ENCODE results near the gene SERF2. TPM values are rescaled to one million over a fixed set of nuclear protein-coding genes. Genes with fewer than 3 reads are reported as not detected.

SERF2 gene
- total RNA-seq, 1 experiment from 2014 or later: 1,303 TPM

- peaks cover 14% of the 10 kb centered on the region for H3K4me1 ChIP-seq (ENCODE audit: control insufficient read depth, insufficient read depth, low read length)
- H3K36me3 ChIP-seq (ENCODE audit: control insufficient read depth, insufficient read depth, low read length): peaks cover 3% of the 10 kb centered on the region
- intact Hi-C loops (cut with micrococcal nuclease; ENCODE audit: unreplicated experiment) (no loop called here), in situ Hi-C loops (cut with HindIII; ENCODE audit: low pct_unique_long_range_greater_than_20kb, low sequenced_read_pairs) (no loop called here)
- TF ChIP-seq POLR2AphosphoS5 (IDR thresholded peaks at IDR 0.05; ENCODE audit: low read depth, low read length) (no peak), CTCF (IDR thresholded peaks at IDR 0.05) (no peak), TCF7L2 (IDR thresholded peaks at IDR 0.05; ENCODE audit: low read depth, low read length) (no peak), REST (IDR thresholded peaks at IDR 0.05; ENCODE audit: insufficient read depth in 1 of 2, low read depth in 2 of 2, low read length in 1 of 2) (no peak), SIN3A (IDR thresholded peaks at IDR 0.05; ENCODE audit: borderline replicate concordance, insufficient read depth, low read depth, low read length) (no peak)
- POLR2A ChIA-PET: no interaction called here
- DNase-seq (ENCODE audit: low read depth, low spot score) (no peak), ATAC-seq (no peak)
- peak overlapping the region in 1 of 2 experiments; percentile 83; a peak in 2 of 4 replicates for H3K4me3 ChIP-seq (ENCODE audit: low read depth in 2 of 2, low read length in 2 of 2)
- CTCF ChIA-PET: no interaction called here
- no TSS peak for BruUV-seq (replicated peaks)
- no peaks in the 10 kb centered on the region for H3K9me3 ChIP-seq (ENCODE audit: control insufficient read depth, insufficient read depth, low read depth, low read length)
- peak overlapping the region; percentile 94 for H3K27ac ChIP-seq (ENCODE audit: low read length)
- H3K27me3 ChIP-seq (ENCODE audit: control insufficient read depth, insufficient read depth, low read length): no peaks in the 10 kb centered on the region
Observed at GRCh38 chr15:43826029-43826507, 33.9 kb downstream of the SERF2 start.

- ATAC-seq (peak; percentile 93), DNase-seq (ENCODE audit: low read depth, low spot score) (no peak)
- no peaks in the 10 kb centered on the region for H3K9me3 ChIP-seq (ENCODE audit: control insufficient read depth, insufficient read depth, low read depth, low read length)
- H3K27me3 ChIP-seq (ENCODE audit: control insufficient read depth, insufficient read depth, low read length): no peaks in the 10 kb centered on the region
- H3K36me3 ChIP-seq (ENCODE audit: control insufficient read depth, insufficient read depth, low read length): peaks cover 3% of the 10 kb centered on the region
- ChIA-PET POLR2A (interaction anchor here (0.6 kb wide), 1 partner anchor 17 kb away, joined by 6 read pairs; no protein-coding TSS in a partner anchor), CTCF (no interaction called here)
- H3K4me1 ChIP-seq (ENCODE audit: control insufficient read depth, insufficient read depth, low read length): peaks cover 14% of the 10 kb centered on the region
- in situ Hi-C loops (cut with HindIII; ENCODE audit: low pct_unique_long_range_greater_than_20kb, low sequenced_read_pairs): no loop called here
- no TSS peak for BruUV-seq (replicated peaks)
- intact Hi-C loops (cut with micrococcal nuclease; ENCODE audit: unreplicated experiment): no loop called here
- peak within 1 kb of the TSS; percentile 65 to 83 for H3K4me3 ChIP-seq (ENCODE audit: low read depth in 2 of 2, low read length in 2 of 2)
- TF ChIP-seq POLR2AphosphoS5 (IDR thresholded peaks at IDR 0.05; ENCODE audit: low read depth, low read length) (peak; percentile 64), TCF7L2 (IDR thresholded peaks at IDR 0.05; ENCODE audit: low read depth, low read length) (0 out of 2 replicates have a peak, but pooled peaks have one; percentile 21), REST (IDR thresholded peaks at IDR 0.05; ENCODE audit: insufficient read depth in 1 of 2, low read depth in 2 of 2, low read length in 1 of 2) (no peak), SIN3A (IDR thresholded peaks at IDR 0.05; ENCODE audit: borderline replicate concordance, insufficient read depth, low read depth, low read length) (peak; percentile 90; the same call in 1 of the 2 replicates)
- peak within 1 kb of the TSS; percentile 94 for H3K27ac ChIP-seq (ENCODE audit: low read length)
Observed at GRCh38 chr15:43826508-43827341, 34.6 kb downstream of the SERF2 start, which contains the start of gene WDR76. Gene WDR76, plus strand, starts transcription at chr15:43827002. Its CDS starts 31 bp downstream, at chr15:43827033.
